ENCODE data around the gene FALEC.

FALEC gene

GRCh38 chr1:150572918-150573647 is 57.5 kb downstream of the FALEC start:
- TF ChIP-seq CTCF (IDR thresholded peaks at IDR 0.05) = no peak
- TF ChIP-seq ZFX (IDR thresholded peaks at IDR 0.05; ENCODE audit: borderline replicate concordance) = no peak
- peak overlapping the region; percentile 93 for H3K27ac ChIP-seq

DNA sequence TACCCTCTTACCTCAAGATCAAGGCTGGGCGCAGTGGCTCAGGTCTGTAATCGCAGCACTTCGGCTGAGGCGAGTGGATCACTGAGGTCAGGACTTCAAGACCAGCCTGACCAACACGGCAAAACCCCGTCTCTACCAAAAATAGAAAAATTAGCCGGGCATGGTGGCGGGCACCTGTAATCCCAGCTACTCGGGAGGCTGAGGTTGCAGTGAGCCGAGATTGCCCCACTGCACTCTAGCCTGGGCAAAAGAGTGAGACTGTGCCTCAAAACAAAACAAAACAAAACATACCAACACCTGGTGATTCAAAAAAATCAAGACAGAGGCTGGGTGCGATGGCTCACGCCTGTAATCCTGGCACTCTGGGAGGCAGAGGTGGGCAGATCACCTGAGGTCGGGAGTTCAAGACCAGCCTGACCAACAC is 58.1 kb downstream of the FALEC start:
- peak overlapping the region; percentile 93 for H3K27ac ChIP-seq

- TF ChIP-seq CTCF (IDR thresholded peaks at IDR 0.05) = no peak
- no peak for TF ChIP-seq ZFX (IDR thresholded peaks at IDR 0.05; ENCODE audit: borderline replicate concordance)
Measured at GRCh38 chr1:150574260-150575071, 58.9 kb downstream of the FALEC start.

GRCh38 chr1:150575072-150575489 is 59.5 kb downstream of the FALEC start:
- H3K27ac ChIP-seq = peak overlapping the region; percentile 93
- no peak for TF ChIP-seq CTCF (IDR thresholded peaks at IDR 0.05)
- TF ChIP-seq ZFX (IDR thresholded peaks at IDR 0.05; ENCODE audit: borderline replicate concordance) = no peak

More at GRCh38 chr1:150574260-150575071, 58.9 kb downstream of the FALEC start:
- peak overlapping the region; percentile 93 for H3K27ac ChIP-seq

- TF ChIP-seq ZFX (IDR thresholded peaks at IDR 0.05; ENCODE audit: borderline replicate concordance) (no peak), CTCF (IDR thresholded peaks at IDR 0.05) (no peak)
- peak overlapping the region; percentile 93 for H3K27ac ChIP-seq
Measured at GRCh38 chr1:150575518-150576366, 60.2 kb downstream of the FALEC start.

- peak overlapping the region; percentile 93 for H3K27ac ChIP-seq
- no peak for TF ChIP-seq CTCF (IDR thresholded peaks at IDR 0.05)
- no peak for TF ChIP-seq ZFX (IDR thresholded peaks at IDR 0.05; ENCODE audit: borderline replicate concordance)
Measured at GRCh38 chr1:150576367-150576711, 60.8 kb downstream of the FALEC start.

GRCh38 chr1:150576794-150577556 is 61.4 kb downstream of the FALEC start:
- TF ChIP-seq CTCF (IDR thresholded peaks at IDR 0.05) (no peak), ZFX (IDR thresholded peaks at IDR 0.05; ENCODE audit: borderline replicate concordance) (no peak)
- H3K27ac ChIP-seq = peak overlapping the region; percentile 93

Data from 22Rv1 (cell line).